IMR-90 (cell line): Measurements from ENCODE around the gene PRRC2B.

Source experiments
- CEBPB ChIP-seq: IDR thresholded peaks from 2 replicates; pipeline ENCODE4 v1.6.1; 2012; ENCODE audit warnings: low read depth, low read length, improper control_type of control experiment
- MXI1 ChIP-seq: IDR thresholded peaks from 2 replicates; pipeline ENCODE4 v1.6.1; 2012; ENCODE audit warnings: low read depth, mild to moderate bottlenecking, low read length, moderate library complexity, borderline replicate concordance
- POLR2A ChIP-seq: IDR thresholded peaks from 2 replicates; pipeline ENCODE4 v1.6.1; 2012; ENCODE audit warnings: mild to moderate bottlenecking, low read depth, low read length
- TF ChIP-seq, protein P1 (sequence below): conservative IDR thresholded peaks from 2 replicates; pipeline ENCODE4 v1.5.1; 2012; ENCODE audit warnings: mild to moderate bottlenecking, low read depth, low read length, improper control_type of control experiment
- TF ChIP-seq, protein P2 (sequence below): fragments of 150-350 bp; IDR thresholded peaks from 2 replicates; pipeline ENCODE4 v1.6.1; 2017; ENCODE audit warnings: mild to moderate bottlenecking, antibody characterized with exemption, low read length, low read depth

DNA sequence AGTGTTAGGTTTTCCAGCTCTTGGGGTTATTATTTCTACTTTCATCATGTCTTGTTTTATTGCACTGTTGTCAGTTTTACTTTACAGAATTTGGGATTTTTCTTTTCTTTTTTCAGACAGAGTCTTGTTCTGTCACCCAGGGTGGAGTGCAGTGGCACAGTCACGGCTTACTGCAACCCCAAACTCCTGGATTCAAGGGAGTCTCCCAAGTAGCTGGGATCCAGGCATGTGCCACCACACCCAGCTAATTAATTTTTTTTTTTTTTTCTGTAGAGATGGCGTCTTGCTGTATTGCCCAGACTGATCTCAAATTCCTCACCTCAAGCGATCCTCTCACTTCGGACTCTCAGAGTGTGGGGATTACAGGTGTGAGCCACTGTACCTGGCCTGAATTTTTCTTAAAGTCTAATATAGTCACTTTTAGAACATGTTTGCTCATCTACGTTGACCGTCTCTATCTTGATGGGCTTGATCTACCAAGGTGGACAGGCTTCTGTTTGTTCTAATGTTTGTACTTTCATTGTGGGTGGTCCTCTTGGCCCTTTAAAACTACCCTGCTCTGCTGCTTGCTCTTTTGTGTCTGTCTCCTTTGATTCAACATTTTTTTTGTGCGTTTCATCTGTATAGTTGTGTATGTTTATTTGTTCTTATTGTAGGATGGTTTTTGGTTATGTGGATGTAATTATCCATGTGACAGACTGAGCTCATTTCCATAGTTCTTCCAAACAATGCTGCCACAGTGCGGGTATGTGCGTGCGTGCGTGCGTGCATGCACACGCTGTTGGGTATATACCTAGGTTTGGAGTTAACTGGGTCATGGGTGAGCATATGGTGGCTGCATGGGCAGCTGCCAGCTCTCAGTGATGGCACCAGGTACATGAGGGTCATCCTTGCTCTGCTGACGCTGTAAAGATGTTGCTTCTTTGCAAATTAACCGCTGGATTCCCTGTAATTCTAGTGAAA is 18.1 kb downstream of the PRRC2B start:
- TF ChIP-seq, protein P1, sequence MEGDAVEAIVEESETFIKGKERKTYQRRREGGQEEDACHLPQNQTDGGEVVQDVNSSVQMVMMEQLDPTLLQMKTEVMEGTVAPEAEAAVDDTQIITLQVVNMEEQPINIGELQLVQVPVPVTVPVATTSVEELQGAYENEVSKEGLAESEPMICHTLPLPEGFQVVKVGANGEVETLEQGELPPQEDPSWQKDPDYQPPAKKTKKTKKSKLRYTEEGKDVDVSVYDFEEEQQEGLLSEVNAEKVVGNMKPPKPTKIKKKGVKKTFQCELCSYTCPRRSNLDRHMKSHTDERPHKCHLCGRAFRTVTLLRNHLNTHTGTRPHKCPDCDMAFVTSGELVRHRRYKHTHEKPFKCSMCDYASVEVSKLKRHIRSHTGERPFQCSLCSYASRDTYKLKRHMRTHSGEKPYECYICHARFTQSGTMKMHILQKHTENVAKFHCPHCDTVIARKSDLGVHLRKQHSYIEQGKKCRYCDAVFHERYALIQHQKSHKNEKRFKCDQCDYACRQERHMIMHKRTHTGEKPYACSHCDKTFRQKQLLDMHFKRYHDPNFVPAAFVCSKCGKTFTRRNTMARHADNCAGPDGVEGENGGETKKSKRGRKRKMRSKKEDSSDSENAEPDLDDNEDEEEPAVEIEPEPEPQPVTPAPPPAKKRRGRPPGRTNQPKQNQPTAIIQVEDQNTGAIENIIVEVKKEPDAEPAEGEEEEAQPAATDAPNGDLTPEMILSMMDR: no peak
- TF ChIP-seq POLR2A (no peak), CEBPB (no peak), MXI1 (no peak)
- TF ChIP-seq, protein P2, sequence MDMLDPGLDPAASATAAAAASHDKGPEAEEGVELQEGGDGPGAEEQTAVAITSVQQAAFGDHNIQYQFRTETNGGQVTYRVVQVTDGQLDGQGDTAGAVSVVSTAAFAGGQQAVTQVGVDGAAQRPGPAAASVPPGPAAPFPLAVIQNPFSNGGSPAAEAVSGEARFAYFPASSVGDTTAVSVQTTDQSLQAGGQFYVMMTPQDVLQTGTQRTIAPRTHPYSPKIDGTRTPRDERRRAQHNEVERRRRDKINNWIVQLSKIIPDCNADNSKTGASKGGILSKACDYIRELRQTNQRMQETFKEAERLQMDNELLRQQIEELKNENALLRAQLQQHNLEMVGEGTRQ: no peak
